Osteoblast (primary cell): ENCODE measurements around the gene DGKA. TPM values are rescaled to one million over a fixed set of nuclear protein-coding genes. Genes with fewer than 3 reads are reported as not detected.
"Not testable (repeated sequence)": the region's sequence is repeated elsewhere in the genome, so short reads cannot be mapped to it uniquely, and the experiment has no call there.

Source experiments
- DNase-seq: peaks from one replicate; pipeline ENCODE4 v3.0.0; 2011; ENCODE audit warnings: low spot score, mixed read lengths; ENCODE audit not compliant: insufficient read length; ENCODE audit errors: missing footprints
- H2AFZ ChIP-seq: 2 replicates; pipeline ENCODE4 v1.6.0; 2011; ENCODE audit warnings: mild to moderate bottlenecking, low read length
- H3K27ac ChIP-seq: 2 replicates; pipeline ENCODE4 v1.5.1; 2011; ENCODE audit warnings: mild to moderate bottlenecking, low read depth, low read length, moderate library complexity
- H3K27me3 ChIP-seq: 2 replicates; pipeline ENCODE4 v1.6.0; 2012; ENCODE audit warnings: mild to moderate bottlenecking, control low read depth, inconsistent platforms, low read length, moderate library complexity; ENCODE audit not compliant: insufficient read depth
- H3K36me3 ChIP-seq: 2 replicates; pipeline ENCODE4 v1.5.1; 2011; ENCODE audit warnings: mild to moderate bottlenecking, low read length, control low read depth, moderate library complexity; ENCODE audit not compliant: insufficient read depth
- H3K4me1 ChIP-seq: 2 replicates; pipeline ENCODE4 v1.5.1; 2011; ENCODE audit warnings: mild to moderate bottlenecking, low read length, control low read depth, moderate library complexity; ENCODE audit not compliant: insufficient read depth
- H3K4me2 ChIP-seq: 2 replicates; pipeline ENCODE4 v1.6.0; 2011; ENCODE audit warnings: mild to moderate bottlenecking, low read length; ENCODE audit not compliant: insufficient read depth
- H3K4me3 ChIP-seq: fragments of 200-600 bp; sonication (generic); 3 replicates; pipeline ENCODE4 v1.5.1; 2012; ENCODE audit warnings: mild to moderate bottlenecking, low read length, inconsistent platforms; ENCODE audit not compliant: insufficient read depth
- H3K79me2 ChIP-seq: 2 replicates; pipeline ENCODE4 v1.6.0; 2012; ENCODE audit warnings: mild to moderate bottlenecking, low read length, control low read depth, inconsistent platforms; ENCODE audit not compliant: insufficient read depth
- H3K9me3 ChIP-seq: 2 replicates; pipeline ENCODE4 v1.5.1; 2011; ENCODE audit warnings: low read depth, low read length, control low read depth
- H4K20me1 ChIP-seq: 2 replicates; pipeline ENCODE4 v1.6.0; 2012; ENCODE audit warnings: mild to moderate bottlenecking, low read length, control low read depth; ENCODE audit not compliant: insufficient read depth
- CTCF ChIP-seq: IDR thresholded peaks from 2 replicates; pipeline ENCODE4 v1.5.1; 2011; ENCODE audit warnings: mild to moderate bottlenecking, low read depth, low read length, moderate library complexity; ENCODE audit errors: extremely low read depth
- total RNA-seq: library from RNA; depleted of rRNA; stranded (reverse); fragments of >200 nt; gene quantifications from 2 replicates; pipeline ENCODE4 v1.2.3, GENCODE V29; 2012

The DGKA gene
- total RNA-seq, 1 donor = 32.6 TPM

- Histone ChIP-seq H3K79me2 (peaks cover 87% of the 10 kb centered on the region), H3K27me3 (no peaks in the 10 kb centered on the region), H3K27ac (no peak overlapping the region), H3K36me3 (peaks cover 17% of the 10 kb centered on the region), H3K4me1 (peaks cover 14% of the 10 kb centered on the region), H3K9me3 (no peaks in the 10 kb centered on the region), H4K20me1 (no peaks in the 10 kb centered on the region), H2AFZ (no peak overlapping the region), H3K4me2 (no peak overlapping the region), H3K4me3 (no peak overlapping the region)
- no peak for TF ChIP-seq CTCF
- DNase-seq = no peak
Observed at GRCh38 chr12:55922126-55922525, 8.8 kb upstream of the DGKA start.

GRCh38 chr12:55923648-55924047 lies 7.3 kb upstream of the DGKA start:
- not testable (repeated sequence) for H2AFZ ChIP-seq, H3K4me3 ChIP-seq, H3K9me3 ChIP-seq, H4K20me1 ChIP-seq, DNase-seq, H3K4me2 ChIP-seq, H3K27me3 ChIP-seq, H3K27ac ChIP-seq
- H3K36me3 ChIP-seq = peaks cover 17% of the 10 kb centered on the region
- peaks cover 14% of the 10 kb centered on the region for H3K4me1 ChIP-seq
- peaks cover 86% of the 10 kb centered on the region for H3K79me2 ChIP-seq

- no peak overlapping the region for H3K27ac ChIP-seq
- no peak overlapping the region for H3K4me3 ChIP-seq
- H4K20me1 ChIP-seq = no peaks in the 10 kb centered on the region
- no peak for DNase-seq
- no peaks in the 10 kb centered on the region for H3K9me3 ChIP-seq
- no peaks in the 10 kb centered on the region for H3K27me3 ChIP-seq
- no peak for TF ChIP-seq CTCF
- H3K4me1 ChIP-seq = peaks cover 14% of the 10 kb centered on the region
- H3K36me3 ChIP-seq = peaks cover 17% of the 10 kb centered on the region
- no peak overlapping the region for H2AFZ ChIP-seq
- H3K4me2 ChIP-seq = peak overlapping the region; percentile 92
- peaks cover 72% of the 10 kb centered on the region for H3K79me2 ChIP-seq
Observed at GRCh38 chr12:55925371-55925770, 5.6 kb upstream of the DGKA start.

- no peak for TF ChIP-seq CTCF
- H2AFZ ChIP-seq = peak overlapping the region; percentile 84
- H3K27ac ChIP-seq = peak overlapping the region; percentile 98
- peak overlapping the region; percentile 92 for H3K4me2 ChIP-seq
- no peaks in the 10 kb centered on the region for H3K27me3 ChIP-seq
- H3K4me1 ChIP-seq = peaks cover 21% of the 10 kb centered on the region
- H3K79me2 ChIP-seq = peaks cover 65% of the 10 kb centered on the region
- DNase-seq = peak; percentile 64
- H3K36me3 ChIP-seq = peaks cover 17% of the 10 kb centered on the region
- peak overlapping the region; percentile 98 for H3K4me3 ChIP-seq
- no peaks in the 10 kb centered on the region for H3K9me3 ChIP-seq
- no peaks in the 10 kb centered on the region for H4K20me1 ChIP-seq
Observed at GRCh38 chr12:55925870-55926737, 4.9 kb upstream of the DGKA start.
